NAMALWA (cell line): ENCODE data around the gene NFRKB.

ENCODE experiments used
- DNase-seq: peaks from one replicate; pipeline ENCODE4 v3.0.0-alpha.2; 2015; ENCODE audit warnings: low spot score

The NFRKB gene

DNA sequence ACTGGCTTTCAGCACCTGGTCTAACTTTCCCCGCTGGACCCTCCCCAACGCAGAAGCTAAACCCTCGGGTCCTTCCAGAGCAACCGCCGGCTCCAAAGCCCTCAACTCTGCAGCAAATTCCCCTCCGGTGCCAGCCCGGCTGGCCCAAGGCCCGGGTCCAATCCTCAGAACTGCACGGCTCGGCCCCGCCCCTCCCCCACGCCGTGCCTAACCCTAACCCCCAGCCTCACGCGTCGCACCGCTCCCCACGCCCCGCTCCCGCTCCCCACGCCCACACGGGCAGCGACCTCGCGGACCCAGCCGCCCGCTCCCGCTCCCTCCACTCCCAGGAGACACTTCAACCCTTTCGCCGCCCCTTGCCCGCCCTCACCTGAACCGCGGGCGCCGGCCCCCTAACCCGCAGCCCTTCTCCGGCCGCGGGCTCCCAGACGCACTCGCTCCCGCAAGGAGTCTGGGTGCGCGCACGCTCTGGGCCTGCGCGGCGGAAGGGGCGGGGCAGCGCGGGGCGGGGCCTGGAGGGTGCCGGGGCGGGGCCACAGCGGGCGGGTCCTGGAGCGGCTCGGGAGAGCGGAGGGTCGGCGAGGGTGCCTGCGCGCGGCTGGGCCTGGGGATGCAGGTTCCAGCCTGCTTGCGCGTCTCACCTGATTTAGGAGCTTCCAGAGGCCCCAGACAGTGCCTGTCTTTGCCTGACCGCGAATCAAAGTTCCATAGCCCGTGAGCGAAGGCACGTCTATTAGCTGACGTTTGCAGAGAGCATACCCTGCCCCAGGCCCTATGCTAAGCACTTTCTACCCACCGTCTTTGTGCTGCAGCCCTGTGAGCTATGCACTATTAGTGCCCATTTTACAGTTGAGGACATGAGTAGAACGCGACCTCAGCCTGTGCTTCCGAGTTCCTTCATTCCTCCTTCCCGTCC, at the start of gene NFRKB:
Gene NFRKB, minus strand, starts transcription at position 453 of the 916 bp plus-strand sequence. CDS start 2,729 bp downstream, outside the sequence.
- peak; percentile 87 for DNase-seq

DNA sequence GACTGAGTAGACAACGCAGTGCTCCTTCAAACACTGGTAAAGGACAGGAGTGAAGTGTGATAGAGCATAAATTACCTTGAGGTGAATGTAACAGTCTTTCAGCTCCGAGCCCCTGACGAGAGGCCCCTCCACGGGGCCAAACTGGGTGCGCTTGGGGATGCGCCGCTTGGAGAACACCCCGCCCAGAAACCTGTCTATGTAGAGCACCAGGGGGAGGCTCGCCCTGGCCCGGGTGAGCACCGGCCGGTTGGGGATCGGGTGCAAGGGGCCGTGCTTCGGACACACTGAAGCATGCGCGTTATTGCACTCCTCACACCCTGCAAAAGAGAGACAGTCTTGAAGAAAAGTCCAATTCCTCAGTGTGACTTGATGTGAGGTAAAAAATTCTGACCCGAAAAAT, 49.3 kb upstream of the NFRKB start:
- DNase-seq = no peak

DNA sequence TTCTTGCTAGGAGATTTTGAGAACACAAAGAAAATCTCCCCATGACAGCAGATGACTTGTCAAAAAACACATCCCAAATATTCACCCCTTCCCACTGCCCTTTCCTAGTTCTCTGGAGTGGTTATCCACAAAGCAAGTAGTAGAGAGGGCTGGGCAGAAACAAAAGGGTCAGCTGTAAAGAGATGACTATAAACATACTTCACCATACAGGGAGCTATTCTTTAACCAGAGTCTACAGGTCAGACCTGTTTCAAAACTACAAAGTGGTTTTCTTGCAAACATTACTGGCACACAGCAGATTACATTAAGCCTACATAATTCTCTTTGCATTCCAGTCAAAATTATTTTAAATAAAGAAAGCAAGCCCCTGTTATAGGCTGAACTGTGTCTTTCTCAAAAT, 47.7 kb upstream of the NFRKB start:
- DNase-seq = no peak

DNA sequence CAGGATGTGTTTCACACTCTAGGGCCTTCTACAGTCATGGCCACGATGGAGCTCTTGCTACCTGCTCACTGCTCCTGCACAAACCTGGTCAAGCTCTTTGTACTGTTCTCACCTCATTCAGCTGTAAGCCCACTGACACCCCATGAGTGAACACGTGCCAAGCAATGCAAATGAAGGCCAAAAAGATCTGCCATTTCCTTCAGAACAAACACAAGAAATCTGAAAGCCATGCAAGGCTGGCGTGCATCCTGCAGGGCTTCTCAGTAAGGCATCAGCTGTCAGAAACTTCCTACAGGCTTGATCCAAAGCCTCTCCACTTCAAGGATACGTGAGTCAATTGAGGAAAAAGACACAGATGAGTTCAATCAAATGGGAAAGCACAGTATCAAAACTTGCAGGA, 44.1 kb upstream of the NFRKB start:
- peak; percentile 52 for DNase-seq

DNA sequence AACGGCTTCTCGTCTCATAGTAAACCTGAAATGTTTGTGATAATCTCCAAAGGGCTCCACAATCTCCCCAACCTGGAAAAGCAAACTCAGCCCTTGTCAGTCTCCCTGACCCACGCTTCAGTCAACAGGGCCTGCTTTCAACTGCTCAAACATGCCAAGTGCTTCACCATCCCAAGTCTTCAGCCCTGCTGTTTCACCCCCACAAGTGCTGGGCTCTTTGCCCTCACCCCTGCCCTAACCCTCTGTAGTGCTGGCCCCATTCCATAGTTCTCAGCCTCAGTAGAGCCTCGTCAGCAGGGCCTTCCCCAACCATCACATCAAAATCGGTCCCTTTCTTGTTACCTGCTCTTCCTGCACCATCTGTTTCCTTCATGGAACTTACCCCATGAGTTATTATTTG, 43.4 kb upstream of the NFRKB start:
- DNase-seq = no peak

DNA sequence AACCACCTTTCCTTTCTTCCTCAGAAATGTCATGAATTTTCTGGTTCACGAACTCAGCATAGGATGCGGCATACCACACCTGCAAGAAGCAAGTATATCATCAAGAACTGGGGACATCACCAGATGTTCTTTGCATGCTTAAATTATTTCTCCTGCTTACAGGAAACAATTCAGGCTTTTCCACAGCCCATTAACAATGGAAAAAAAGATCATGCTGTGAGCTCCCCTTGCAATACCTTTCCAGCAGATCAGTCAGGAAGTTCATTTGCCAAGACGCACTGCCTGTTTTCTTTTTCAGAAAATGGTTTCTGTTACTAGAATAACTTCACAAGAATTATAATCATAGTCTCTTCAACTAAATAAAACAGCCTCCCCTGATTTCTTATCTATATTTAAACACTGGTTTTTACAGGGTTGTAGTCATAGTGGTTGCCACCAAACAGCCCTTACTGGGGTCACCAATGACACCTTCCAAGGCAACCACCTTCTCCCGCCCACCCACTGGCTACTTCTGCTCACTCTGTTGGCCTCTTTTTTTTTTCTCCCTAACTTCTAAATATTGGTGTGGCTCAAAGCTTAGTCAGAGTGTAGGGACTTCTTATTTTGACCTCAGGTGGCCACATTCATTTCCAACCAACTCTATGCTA, 42.3 kb upstream of the NFRKB start:
- no peak for DNase-seq

DNA sequence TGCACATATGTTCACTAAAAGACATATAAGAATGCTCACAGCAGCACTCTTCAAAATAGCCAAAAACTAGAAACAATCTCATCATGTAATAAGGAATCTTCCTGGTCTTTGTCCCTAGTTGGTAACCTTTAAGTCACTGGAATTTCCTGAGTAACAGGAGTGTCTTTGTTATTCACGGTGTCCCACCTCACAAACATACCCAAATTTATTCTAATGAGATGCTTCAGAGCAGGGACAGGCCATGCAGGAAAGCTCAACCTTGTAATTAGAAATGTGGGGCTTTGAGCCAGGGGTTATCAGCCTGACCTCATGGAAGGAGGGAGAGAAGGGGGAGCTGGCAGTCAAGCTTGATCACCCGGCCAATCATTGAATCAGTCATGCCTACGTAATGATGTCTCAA, 40.3 kb upstream of the NFRKB start:
- no peak for DNase-seq

DNA sequence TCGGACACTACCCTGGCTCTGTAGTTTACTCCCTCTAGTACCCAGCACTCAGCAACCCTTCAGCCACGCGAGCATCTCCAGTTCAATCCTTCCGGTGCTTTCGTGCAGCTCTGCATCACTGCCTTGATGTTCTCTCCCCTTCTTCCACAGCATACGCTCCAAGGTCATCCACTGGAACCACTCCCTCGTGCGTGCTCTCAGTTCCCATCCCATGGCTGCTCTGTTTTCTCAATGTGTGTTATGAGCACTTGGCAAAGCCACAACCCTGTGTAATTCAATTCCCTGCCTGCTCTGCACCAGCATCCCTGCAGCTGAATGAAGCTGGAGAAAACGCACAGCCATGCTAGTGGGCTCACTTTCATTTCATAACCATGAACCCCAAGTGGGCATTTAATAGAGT, 38.5 kb upstream of the NFRKB start:
- DNase-seq = no peak

DNA sequence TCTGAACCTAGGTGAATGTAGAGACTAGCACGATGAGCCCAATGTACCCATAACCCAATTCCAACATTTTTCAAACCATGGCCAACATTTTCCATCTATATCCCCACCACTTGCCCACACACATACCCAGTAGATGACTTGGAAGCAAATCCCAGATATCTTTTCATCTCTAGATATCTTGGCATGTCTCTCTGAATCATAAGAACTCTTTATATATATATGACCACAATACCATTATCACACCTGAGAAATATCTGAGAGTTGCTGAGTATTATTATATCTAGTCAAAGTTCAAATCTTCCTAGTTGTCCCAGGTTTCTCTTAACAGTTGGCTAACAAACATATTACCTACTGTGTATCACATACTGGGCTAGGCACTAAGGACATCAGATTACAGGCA, 37.9 kb upstream of the NFRKB start:
- no peak for DNase-seq

DNA sequence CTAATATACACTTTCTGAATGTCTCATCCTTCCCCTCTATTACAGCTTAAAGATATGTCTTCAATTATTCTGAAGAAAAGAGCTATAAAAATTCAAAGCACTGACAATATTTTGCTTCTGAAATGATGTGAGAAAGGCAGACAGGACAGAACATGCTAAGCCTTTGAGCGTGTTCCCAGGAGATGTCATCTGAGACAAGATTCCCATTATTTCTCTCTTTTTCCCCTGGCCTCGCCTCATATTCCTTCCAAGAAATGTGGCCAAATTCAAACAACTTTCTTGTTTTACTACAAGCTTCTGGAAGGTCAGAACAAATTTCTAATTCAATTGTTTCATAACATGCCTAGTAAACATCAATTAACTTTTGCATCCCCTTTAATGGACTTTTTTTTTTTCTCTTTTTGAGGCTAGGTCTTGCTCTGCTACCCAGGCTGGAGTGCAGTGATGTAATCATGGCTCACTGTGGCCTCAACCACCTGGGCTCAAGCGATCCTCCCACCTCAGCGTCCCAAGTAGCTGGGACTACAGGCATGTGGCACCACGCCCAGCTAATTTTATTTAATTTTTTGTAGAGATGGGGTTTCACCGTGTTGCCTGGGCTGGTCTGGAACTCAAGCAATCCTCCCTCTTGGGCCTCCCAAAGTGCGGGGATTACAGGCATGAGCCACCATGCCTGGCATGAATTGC, 37.1 kb upstream of the NFRKB start:
- DNase-seq = no peak

DNA sequence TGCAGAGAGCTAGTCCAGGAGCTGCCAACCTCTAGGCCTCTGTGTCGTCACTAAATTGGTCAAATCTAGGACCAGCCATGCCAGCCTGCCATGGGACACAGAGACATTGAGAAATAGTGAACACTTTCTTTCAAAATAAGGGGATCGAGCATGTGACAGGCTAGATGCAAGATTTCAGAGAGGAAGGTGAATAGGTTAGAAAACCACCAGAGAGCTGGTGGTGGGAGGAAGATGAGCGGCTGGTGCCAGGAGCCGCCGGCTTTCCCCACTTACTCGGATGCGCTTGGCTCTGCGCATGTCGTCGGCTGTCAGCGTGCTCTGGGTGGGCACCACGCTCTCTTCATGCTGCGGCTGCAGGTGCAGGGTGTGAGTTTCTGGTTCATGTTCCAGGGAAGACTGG, 35.4 kb upstream of the NFRKB start:
- DNase-seq = no peak

DNA sequence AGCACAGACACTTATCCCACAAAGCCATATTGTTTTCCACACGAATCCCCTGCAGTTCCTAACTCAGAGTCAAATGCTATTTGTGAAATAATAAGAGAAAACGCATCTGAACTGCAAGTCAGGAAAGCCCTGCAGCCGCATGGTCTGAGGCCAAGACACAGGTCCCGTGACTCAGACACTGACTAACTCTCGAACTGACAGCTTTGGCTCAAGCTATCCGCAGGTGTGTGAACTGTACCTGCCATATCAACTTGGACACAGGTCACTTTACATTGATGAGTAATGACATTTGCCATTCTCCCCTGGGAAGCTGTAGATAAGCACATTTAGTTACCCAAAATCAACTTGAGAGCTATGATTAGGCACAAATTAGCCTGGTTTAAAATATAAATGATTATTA, 34.9 kb upstream of the NFRKB start:
- DNase-seq = no peak

DNA sequence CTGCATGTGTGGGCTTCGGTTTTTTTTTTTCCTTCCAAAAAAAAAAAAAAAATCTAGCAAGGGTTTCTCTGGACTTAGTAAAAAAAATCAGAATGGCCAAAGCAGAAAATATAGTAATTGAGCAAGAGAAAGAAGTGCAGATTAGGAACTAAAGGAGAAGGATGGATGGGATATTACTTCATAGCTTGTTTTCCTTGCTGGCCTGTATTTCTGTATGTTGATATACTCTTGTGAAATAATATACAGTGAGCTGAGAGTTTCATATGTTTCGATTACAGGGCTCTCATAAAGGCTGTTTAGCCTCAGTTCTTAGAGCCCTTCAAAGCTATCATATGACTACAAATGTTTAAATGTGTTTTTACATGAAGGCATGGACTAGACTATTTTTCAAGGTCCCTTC, 34.3 kb upstream of the NFRKB start:
- DNase-seq = no peak

DNA sequence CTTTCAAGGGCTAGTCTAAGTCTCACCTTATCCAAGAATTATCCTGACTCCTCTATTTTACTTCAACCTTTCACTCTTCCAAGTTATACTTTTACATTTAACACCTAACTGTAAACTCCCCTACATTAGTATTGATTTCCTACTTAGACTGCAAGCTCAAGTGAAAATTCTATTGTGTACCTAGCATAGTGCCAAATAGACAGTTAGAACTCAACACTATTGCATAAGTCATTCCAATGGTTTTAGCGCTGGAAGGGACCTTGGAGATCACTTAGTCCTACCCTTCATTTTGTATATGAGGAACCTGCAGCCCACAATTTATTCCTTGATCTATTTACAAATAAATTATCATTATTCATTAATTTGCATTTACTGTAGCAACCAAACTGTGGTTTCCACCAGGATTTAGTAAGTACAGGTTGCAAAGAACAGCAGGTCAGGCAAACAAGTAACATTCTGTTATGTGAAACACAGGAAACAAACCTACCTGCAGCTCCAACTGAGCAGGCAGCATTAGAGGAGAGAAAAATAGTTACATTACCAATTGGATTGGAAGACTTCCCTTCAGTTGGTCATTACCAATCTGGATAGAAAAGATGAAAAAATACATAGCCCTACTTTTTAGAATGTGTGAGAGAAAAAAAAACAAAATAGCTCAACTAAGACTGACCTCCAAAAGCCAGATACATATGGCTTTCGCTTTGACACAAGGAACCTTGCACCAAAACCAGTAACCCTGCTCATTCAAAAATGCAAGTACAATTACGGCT, 33.7 kb upstream of the NFRKB start:
- DNase-seq = no peak

DNA sequence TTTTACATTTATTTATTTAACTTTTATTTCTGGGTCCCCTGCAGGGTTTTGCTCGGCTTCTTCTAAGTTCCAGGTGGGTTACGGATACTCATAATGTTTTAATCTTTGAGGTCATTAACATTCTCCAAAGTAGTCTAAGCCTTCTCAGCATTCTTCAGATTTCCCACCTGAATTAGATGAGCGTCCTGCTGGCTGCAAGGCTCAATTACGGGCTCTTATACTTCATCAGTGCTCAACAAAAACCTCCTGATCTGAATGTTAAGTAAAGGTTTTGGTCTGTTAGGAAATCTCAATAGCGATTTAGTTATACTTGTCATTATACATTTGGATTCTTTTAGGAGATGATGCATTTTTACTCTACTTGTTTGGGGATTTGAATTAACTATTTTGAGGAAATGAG, 27.3 kb upstream of the NFRKB start:
- peak; percentile 39 for DNase-seq

DNA sequence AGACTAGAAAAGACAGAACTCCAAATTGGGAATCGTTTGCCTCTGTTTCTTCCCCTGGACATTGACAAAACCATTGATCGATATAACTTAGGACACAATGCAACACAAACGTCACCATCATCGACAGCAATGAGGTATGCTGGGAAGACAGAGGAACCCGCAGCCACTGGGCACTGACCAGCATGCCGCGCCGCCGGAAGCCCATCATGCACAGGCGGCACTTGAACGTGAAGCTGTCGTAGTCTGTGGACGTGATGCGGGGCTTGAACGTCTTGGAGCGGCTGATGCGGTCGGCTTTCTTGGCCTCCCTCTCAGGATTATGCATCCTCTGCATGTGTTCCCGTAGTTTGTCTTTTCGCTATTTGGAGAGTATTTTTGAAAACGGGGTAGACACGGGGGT, 23.0 kb upstream of the NFRKB start:
- no peak for DNase-seq

DNA sequence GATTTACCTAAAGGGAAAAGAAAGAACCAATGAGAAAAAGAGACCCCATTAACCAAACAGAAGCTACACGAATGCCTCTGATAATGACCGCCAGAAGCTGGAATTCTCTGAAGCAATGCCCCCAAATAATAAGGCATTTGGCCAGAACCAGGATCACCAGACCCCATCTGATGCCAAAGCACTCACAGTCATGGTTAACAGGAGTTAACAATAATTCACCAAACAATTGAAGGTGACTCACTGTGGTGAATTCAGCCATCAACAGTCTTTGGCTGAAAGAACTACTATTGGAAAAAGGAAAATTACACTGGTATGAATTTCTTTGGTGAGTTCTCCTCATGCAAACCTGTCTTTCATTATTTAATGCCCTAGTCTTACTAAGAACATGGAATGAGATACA, 21.9 kb upstream of the NFRKB start:
- no peak for DNase-seq

DNA sequence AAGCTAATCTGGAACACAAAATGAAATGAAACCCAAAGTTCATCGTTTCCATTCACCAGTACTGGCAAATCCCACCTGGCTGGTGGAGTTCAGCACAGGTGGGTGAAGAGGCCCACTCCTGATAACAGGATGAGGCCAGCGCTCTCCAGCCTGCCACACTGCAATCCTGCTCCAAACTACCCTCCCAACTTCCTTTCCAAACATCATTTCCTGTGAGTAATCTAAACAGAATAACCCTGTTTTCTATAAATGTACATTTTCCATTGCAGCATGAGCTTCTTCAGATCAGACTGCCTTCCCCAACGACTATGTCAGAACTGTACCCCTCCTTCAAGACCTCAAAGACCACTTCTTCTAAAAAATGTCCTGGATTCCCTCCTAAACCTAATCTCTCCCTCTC, 15.9 kb upstream of the NFRKB start:
- no peak for DNase-seq

DNA sequence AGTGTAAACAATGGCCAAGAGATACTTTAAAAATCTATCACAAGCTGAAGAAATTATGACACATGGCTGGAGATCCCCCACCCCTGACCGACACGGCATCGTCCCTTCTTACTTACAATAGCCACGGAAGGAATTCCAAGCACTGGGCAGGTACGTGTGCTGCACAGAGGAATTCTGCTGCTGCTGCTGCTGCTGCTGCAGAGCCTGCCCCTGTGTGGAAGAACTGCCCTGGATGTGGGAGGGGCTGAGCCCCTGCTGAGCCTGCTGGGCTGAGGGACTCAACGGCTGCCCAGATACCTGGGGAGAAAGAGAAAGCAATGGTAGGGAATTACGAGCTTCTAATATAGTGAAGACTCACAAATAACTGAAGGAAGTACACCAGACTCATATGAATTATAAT, 15.0 kb upstream of the NFRKB start:
- no peak for DNase-seq

DNA sequence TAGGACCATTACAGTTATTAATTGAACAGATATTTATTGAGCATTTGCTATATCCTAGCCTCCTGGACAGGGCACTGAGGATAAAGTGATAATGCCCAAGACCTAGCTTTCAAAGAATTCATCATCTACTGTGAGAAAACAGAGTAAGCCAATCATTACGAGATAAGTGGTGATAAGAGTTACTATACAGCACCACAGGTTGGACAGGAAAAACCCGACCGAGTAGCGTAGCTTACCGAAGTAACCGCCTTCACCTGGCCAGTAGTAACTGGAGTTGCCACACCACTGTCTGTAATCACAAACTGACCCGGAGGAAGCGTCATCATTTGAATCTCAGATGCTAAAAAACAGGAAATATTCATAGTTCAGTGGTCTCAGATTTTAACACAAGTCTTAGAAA, 10.0 kb upstream of the NFRKB start:
- no peak for DNase-seq

DNA sequence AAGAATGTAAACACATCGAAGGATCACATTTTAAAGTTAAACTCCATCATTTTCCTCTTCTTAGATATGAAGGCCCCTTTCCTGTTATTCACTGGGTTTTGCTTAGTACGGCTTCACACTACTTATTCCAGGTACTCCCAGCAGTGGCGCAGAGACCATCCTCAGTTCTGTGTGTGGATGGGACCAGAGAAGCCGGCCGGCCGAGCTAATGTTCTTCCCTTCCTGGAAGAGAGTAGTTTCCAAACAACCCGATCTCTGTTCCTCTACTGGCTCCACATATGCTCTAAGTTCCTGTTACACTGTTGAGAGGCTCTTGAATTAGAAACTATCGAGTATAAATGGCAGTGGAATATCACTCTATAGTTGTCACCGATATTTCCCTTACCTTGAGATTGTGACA, 684 bp upstream of the NFRKB start:
- DNase-seq = peak; percentile 19
